GM18868 (cell line): ENCODE results near the gene SLC20A1.
"Not testable (repeated sequence)": the region's sequence is repeated elsewhere in the genome, so short reads cannot be mapped to it uniquely, and the experiment has no call there.

ENCODE experiments used
- ATAC-seq: cut with Tn5 transposase; IDR thresholded peaks from one replicate; pipeline ENCODE4 v1.9.1; 2021; ENCODE audit warnings: mild to moderate bottlenecking, moderate library complexity; ENCODE audit not compliant: unreplicated experiment

SLC20A1 gene

DNA sequence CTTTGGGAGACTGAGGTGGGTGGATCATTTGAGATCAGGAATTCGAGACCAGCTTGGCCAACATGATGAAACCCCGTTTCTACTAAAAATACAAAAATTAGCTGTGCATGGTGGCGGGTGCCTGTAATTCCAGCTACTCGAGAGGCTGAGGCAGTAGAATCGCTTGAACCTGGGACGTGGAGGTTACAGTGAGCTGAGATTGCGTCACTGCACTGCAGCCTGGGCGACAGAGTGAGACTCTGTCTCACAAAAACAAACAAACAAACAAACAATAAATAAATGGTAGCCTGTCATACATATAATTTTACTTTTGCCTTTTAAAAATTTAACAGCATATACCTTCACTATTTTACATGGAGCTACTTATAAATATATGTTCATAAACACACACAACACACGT, 61.2 kb downstream of the SLC20A1 start:
- ATAC-seq: not testable (repeated sequence)

DNA sequence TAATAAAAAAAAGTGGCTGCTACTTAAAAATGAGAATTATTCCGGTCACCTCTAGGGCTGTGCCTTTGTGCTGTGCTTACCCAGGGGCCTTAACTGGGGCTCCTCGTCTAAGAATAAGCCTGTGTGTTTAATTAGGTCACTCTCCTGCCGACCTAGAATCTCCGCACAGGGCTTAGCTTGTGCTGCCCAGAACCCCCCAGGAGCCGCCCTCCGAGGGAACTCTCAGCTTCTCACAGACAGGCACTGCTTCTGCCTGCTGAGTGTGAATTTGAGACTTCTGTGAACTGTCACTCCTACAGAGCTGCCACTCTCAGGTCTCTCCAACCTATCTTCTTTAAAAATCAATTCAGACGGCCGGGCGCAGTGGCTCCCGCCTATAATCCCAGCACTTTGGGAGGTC, 63.2 kb downstream of the SLC20A1 start:
- ATAC-seq: no peak

DNA sequence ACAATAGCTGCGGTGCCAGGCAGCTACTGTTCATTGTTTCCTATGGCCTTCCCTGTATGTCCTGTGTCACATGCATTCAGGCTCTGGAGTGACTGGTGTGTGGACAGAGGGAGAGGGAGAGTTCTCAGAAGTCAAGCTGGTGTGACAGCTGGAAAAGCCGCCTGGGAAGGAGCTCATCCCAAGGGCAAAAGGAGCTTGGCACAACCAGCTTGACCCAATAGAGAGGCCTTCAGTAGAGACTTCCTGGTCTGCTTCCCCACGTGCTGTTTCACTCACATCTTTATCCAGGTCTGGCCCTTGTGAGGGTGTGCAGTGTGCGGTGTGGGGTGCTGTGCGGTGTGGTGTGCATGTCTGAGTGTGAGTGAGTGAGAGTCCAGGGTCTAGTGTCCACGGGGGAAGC, 64.0 kb downstream of the SLC20A1 start:
- ATAC-seq: no peak

DNA sequence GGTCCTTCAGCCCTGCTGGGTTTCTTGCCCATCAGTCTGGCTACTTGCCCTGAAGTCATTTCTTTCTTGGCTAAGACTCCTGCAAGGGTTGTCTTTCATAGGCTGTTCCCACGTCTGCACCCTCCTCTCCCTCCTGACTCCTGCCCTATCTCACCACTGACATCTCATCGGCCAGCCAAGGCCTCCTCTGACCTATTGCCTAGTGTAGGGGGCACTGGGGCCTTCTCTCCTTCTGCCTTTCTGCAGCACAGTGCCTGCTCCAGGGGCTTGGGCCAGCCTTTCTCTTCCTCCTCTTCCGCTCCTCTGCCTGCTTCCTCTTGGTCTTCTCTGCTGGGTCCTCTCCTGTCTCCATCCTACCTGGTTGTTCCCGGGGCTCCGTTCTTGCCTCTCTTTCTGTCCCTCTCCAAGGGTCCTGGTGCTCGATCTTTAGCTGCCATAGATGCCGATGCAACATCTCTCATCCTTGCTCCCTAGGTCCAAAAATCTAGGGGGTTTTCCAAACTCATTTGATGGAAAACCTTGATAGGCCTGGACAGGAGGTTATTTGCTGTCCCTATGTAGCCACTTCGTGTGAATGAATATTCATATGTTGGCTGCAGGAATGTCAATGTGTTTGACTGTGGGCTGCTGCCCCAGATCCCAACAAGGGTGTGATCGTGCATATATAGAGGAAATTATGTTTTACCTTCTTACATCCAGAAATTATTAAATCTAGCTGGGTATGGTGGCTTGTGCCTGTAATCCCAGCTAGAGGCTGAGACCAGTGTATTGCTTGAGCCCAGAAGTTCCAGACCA, 65.4 kb downstream of the SLC20A1 start:
- ATAC-seq: no peak

DNA sequence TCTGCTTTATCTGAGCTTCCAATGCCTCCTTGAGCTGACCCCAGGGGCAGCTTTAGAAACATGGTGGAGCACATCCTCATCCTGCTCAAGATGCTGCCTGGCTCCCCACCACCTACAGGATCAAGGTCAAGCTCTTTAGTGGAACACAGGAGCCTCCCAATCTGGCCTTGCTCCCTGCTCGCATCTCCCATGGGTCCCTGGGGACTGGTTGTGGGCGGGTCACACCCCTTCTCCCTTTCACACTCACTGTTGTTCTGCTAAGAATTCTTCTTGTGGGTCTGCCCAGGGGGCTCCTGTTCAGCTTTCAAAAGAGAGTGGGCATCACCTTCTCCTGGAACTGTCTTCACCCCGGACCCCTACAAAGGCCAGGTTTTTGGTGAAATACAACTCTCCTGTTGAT, 66.7 kb downstream of the SLC20A1 start:
- ATAC-seq: no peak

DNA sequence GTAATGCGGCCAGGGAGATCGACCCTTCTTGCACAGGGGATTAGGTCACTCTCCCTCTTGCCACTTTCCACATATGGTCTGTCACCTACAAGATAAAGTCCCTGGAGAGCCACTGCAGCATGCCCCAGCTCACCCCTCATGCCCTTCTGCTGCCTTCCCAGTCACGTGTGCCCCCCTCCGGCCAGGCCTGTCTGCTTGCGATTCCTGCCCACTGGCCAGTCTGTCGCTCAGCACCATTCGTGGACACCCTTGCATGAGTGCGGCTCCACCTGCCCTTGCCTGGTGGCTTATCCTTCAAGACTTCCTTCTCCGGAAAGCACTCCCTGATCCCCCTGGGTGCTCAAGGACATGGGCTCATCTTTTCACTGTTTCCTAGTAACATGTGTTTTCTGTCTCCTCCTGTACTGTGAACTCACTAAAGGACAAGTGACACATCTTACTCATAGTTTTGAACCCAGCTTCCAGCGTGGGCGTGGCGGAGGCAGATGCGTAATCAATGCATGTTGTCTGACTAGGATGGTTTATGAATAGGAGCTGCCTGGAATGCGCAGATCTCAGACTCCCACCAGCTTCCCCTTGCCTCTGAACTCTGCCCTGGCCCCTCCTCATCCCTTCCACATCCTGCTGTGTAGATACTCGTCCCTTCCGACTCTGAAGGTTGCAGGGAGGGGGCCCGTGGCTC, 67.3 kb downstream of the SLC20A1 start:
- no peak for ATAC-seq
